Activated CD4-positive, alpha-beta memory T cell treated with anti-CD3 and anti-CD28 coated beads, Interleukin-2, amount 10 ng/mL, durations not matched to agents 7 days and 5 days (primary cell): ENCODE data around the gene CDH11. TPM values are rescaled to one million over a fixed set of nuclear protein-coding genes. Genes with fewer than 3 reads are reported as not detected.

Source experiments
- CTCF ChIA-PET: fragments of 350-600 bp; sonication (Branson Sonifier 250); formaldehyde crosslinking; loops from one replicate; lab custom pipeline; 2021; ENCODE audit warnings: antibody characterized with exemption, inconsistent platforms; lab: Charles Lee
- POLR2A ChIA-PET: fragments of 350-600 bp; sonication (Branson Sonifier 250); formaldehyde crosslinking; loops from one replicate; lab custom pipeline; 2021; ENCODE audit warnings: antibody characterized with exemption; lab: Charles Lee
- DNase-seq: peaks from one replicate; pipeline ENCODE4 v3.0.0-alpha.2; 2020
- H3K27ac Mint-ChIP-seq: one replicate; pipeline ENCODE4 v1.8.0; 2021; ENCODE audit warnings: mild to moderate bottlenecking, mixed read lengths
- H3K27me3 Mint-ChIP-seq: one replicate; pipeline ENCODE4 v1.8.0; 2021; ENCODE audit warnings: mixed read lengths
- H3K36me3 Mint-ChIP-seq: one replicate; pipeline ENCODE4 v1.8.0; 2021; ENCODE audit warnings: low read depth, mixed read lengths
- H3K4me1 Mint-ChIP-seq: one replicate; pipeline ENCODE4 v1.8.0; 2021; ENCODE audit warnings: mixed read lengths
- H3K4me3 Mint-ChIP-seq: one replicate; pipeline ENCODE4 v1.8.0; 2021; ENCODE audit warnings: mild to moderate bottlenecking, mixed read lengths
- H3K9me3 Mint-ChIP-seq: one replicate; pipeline ENCODE4 v1.8.0; 2021; ENCODE audit warnings: mixed read lengths
- total RNA-seq, 2 experiments: library from RNA; stranded (reverse); gene quantifications; one replicate each; pipeline ENCODE4 v1.2.3, GENCODE V29; 2021

Gene CDH11
- total RNA-seq, 2 experiments from 2014 or later: not detected

GRCh38 chr16:64991001-64991400 is 130.9 kb downstream of the CDH11 start:
- H3K9me3 Mint-ChIP-seq: peaks cover 19% of the 10 kb centered on the region
- H3K27me3 Mint-ChIP-seq: no peaks in the 10 kb centered on the region
- H3K27ac Mint-ChIP-seq: no peak overlapping the region
- H3K4me1 Mint-ChIP-seq: no peaks in the 10 kb centered on the region
- no peak for DNase-seq
- ChIA-PET POLR2A (no interaction called here), CTCF (no interaction called here)
- no peak overlapping the region for H3K4me3 Mint-ChIP-seq
- no peaks in the 10 kb centered on the region for H3K36me3 Mint-ChIP-seq

GRCh38 chr16:64990101-64990500 is 131.8 kb downstream of the CDH11 start:
- Mint-ChIP-seq H3K27ac (no peak overlapping the region), H3K4me3 (no peak overlapping the region), H3K4me1 (no peaks in the 10 kb centered on the region), H3K36me3 (no peaks in the 10 kb centered on the region), H3K9me3 (peaks cover 17% of the 10 kb centered on the region), H3K27me3 (no peaks in the 10 kb centered on the region)
- ChIA-PET POLR2A (no interaction called here), CTCF (no interaction called here)
- DNase-seq: no peak

- Mint-ChIP-seq H3K4me3 (no peak overlapping the region), H3K4me1 (no peaks in the 10 kb centered on the region), H3K9me3 (peaks cover 19% of the 10 kb centered on the region), H3K27me3 (no peaks in the 10 kb centered on the region), H3K27ac (no peak overlapping the region), H3K36me3 (no peaks in the 10 kb centered on the region)
- ChIA-PET CTCF (no interaction called here), POLR2A (no interaction called here)
- no peak for DNase-seq
Measured at GRCh38 chr16:64989050-64989449, 132.8 kb downstream of the CDH11 start.

GRCh38 chr16:64983963-64984362 is 137.9 kb downstream of the CDH11 start:
- POLR2A ChIA-PET: no interaction called here
- no peaks in the 10 kb centered on the region for H3K4me1 Mint-ChIP-seq
- no peaks in the 10 kb centered on the region for H3K36me3 Mint-ChIP-seq
- CTCF ChIA-PET: no interaction called here
- H3K4me3 Mint-ChIP-seq: no peak overlapping the region
- peaks cover 18% of the 10 kb centered on the region for H3K9me3 Mint-ChIP-seq
- no peak for DNase-seq
- H3K27me3 Mint-ChIP-seq: no peaks in the 10 kb centered on the region
- H3K27ac Mint-ChIP-seq: no peak overlapping the region

- peaks cover 17% of the 10 kb centered on the region for H3K9me3 Mint-ChIP-seq
- H3K4me3 Mint-ChIP-seq: no peak overlapping the region
Measured at GRCh38 chr16:64983231-64983630, 138.6 kb downstream of the CDH11 start.

GRCh38 chr16:64982581-64982980 is 139.3 kb downstream of the CDH11 start:
- no peak for DNase-seq
- POLR2A ChIA-PET: no interaction called here
- Mint-ChIP-seq H3K9me3 (peaks cover 13% of the 10 kb centered on the region), H3K4me1 (no peaks in the 10 kb centered on the region), H3K36me3 (no peaks in the 10 kb centered on the region), H3K27ac (no peak overlapping the region), H3K4me3 (no peak overlapping the region), H3K27me3 (no peaks in the 10 kb centered on the region)
- CTCF ChIA-PET: no interaction called here

More at GRCh38 chr16:64983231-64983630, 138.6 kb downstream of the CDH11 start:
- no peak overlapping the region for H3K27ac Mint-ChIP-seq
- no peaks in the 10 kb centered on the region for H3K27me3 Mint-ChIP-seq
- no peak for DNase-seq
- H3K36me3 Mint-ChIP-seq: no peaks in the 10 kb centered on the region
- POLR2A ChIA-PET: no interaction called here
- no peaks in the 10 kb centered on the region for H3K4me1 Mint-ChIP-seq
- CTCF ChIA-PET: no interaction called here

- Mint-ChIP-seq H3K27me3 (no peaks in the 10 kb centered on the region), H3K27ac (no peak overlapping the region), H3K36me3 (no peaks in the 10 kb centered on the region), H3K4me1 (no peaks in the 10 kb centered on the region), H3K9me3 (peaks cover 9% of the 10 kb centered on the region), H3K4me3 (no peak overlapping the region)
- DNase-seq: no peak
- POLR2A ChIA-PET: no interaction called here
- CTCF ChIA-PET: no interaction called here
Measured at GRCh38 chr16:64981568-64982281, 140.1 kb downstream of the CDH11 start.

- H3K36me3 Mint-ChIP-seq: no peaks in the 10 kb centered on the region
- H3K4me1 Mint-ChIP-seq: no peaks in the 10 kb centered on the region
Measured at GRCh38 chr16:64977206-64977920, 144.5 kb downstream of the CDH11 start.

GRCh38 chr16:64975821-64976220 is 146.0 kb downstream of the CDH11 start:
- H3K27me3 Mint-ChIP-seq: no peaks in the 10 kb centered on the region
- no peak for DNase-seq
- no peaks in the 10 kb centered on the region for H3K36me3 Mint-ChIP-seq
- H3K9me3 Mint-ChIP-seq: peaks cover 19% of the 10 kb centered on the region
- ChIA-PET CTCF (no interaction called here), POLR2A (no interaction called here)
- H3K27ac Mint-ChIP-seq: no peak overlapping the region
- H3K4me3 Mint-ChIP-seq: no peak overlapping the region
- no peaks in the 10 kb centered on the region for H3K4me1 Mint-ChIP-seq

More at GRCh38 chr16:64977206-64977920, 144.5 kb downstream of the CDH11 start:
- ChIA-PET POLR2A (no interaction called here), CTCF (no interaction called here)
- Mint-ChIP-seq H3K4me3 (no peak overlapping the region), H3K27ac (no peak overlapping the region), H3K27me3 (no peaks in the 10 kb centered on the region), H3K9me3 (peaks cover 15% of the 10 kb centered on the region)
- DNase-seq: no peak

- Mint-ChIP-seq H3K4me3 (no peak overlapping the region), H3K27me3 (no peaks in the 10 kb centered on the region), H3K9me3 (peaks cover 20% of the 10 kb centered on the region), H3K27ac (no peak overlapping the region), H3K36me3 (no peaks in the 10 kb centered on the region), H3K4me1 (no peaks in the 10 kb centered on the region)
- no peak for DNase-seq
- ChIA-PET CTCF (no interaction called here), POLR2A (no interaction called here)
Measured at GRCh38 chr16:64974381-64974780, 147.5 kb downstream of the CDH11 start.

GRCh38 chr16:64973171-64973570 is 148.7 kb downstream of the CDH11 start:
- Mint-ChIP-seq H3K4me1 (no peaks in the 10 kb centered on the region), H3K4me3 (no peak overlapping the region), H3K36me3 (no peaks in the 10 kb centered on the region), H3K9me3 (peaks cover 20% of the 10 kb centered on the region), H3K27me3 (no peaks in the 10 kb centered on the region), H3K27ac (no peak overlapping the region)
- POLR2A ChIA-PET: no interaction called here
- CTCF ChIA-PET: no interaction called here
- no peak for DNase-seq

GRCh38 chr16:64971171-64971570 is 150.7 kb downstream of the CDH11 start:
- no peak for DNase-seq
- no peak overlapping the region for H3K4me3 Mint-ChIP-seq
- no peaks in the 10 kb centered on the region for H3K27me3 Mint-ChIP-seq
- no peaks in the 10 kb centered on the region for H3K36me3 Mint-ChIP-seq
- H3K9me3 Mint-ChIP-seq: peaks cover 18% of the 10 kb centered on the region
- POLR2A ChIA-PET: no interaction called here
- CTCF ChIA-PET: no interaction called here
- no peaks in the 10 kb centered on the region for H3K4me1 Mint-ChIP-seq
- no peak overlapping the region for H3K27ac Mint-ChIP-seq

- H3K27ac Mint-ChIP-seq: no peak overlapping the region
- no peaks in the 10 kb centered on the region for H3K4me1 Mint-ChIP-seq
- CTCF ChIA-PET: no interaction called here
- no peaks in the 10 kb centered on the region for H3K27me3 Mint-ChIP-seq
- DNase-seq: no peak
- H3K4me3 Mint-ChIP-seq: no peak overlapping the region
- POLR2A ChIA-PET: no interaction called here
- no peaks in the 10 kb centered on the region for H3K36me3 Mint-ChIP-seq
- peaks cover 10% of the 10 kb centered on the region for H3K9me3 Mint-ChIP-seq
Measured at GRCh38 chr16:64969221-64969620, 152.6 kb downstream of the CDH11 start.

- Mint-ChIP-seq H3K27me3 (no peaks in the 10 kb centered on the region), H3K4me1 (no peaks in the 10 kb centered on the region), H3K9me3 (peaks cover 10% of the 10 kb centered on the region), H3K36me3 (no peaks in the 10 kb centered on the region), H3K27ac (no peak overlapping the region), H3K4me3 (no peak overlapping the region)
- ChIA-PET POLR2A (no interaction called here), CTCF (no interaction called here)
- DNase-seq: no peak
Measured at GRCh38 chr16:64968539-64968938, 153.3 kb downstream of the CDH11 start.
